Chondrocyte (in vitro differentiated cells): ENCODE results near the gene GALNTL6. TPM values are rescaled to one million over a fixed set of nuclear protein-coding genes. Genes with fewer than 3 reads are reported as not detected.

ENCODE experiments used
- DNase-seq: peaks from one replicate; pipeline ENCODE4 v3.0.0; 2021; ENCODE audit warnings: mixed read lengths, low spot score
- H3K27ac Mint-ChIP-seq: one replicate; pipeline ENCODE4 v1.8.0; 2021; ENCODE audit warnings: mild to moderate bottlenecking, moderate library complexity, mixed read lengths; ENCODE audit not compliant: unreplicated experiment
- H3K27me3 Mint-ChIP-seq: 2 replicates; pipeline ENCODE4 v1.8.0; 2021; ENCODE audit warnings: low read depth, mixed read lengths
- H3K36me3 Mint-ChIP-seq: 2 replicates; pipeline ENCODE4 v1.8.0; 2021; ENCODE audit warnings: low read depth, mixed read lengths
- H3K4me1 Mint-ChIP-seq: 2 replicates; pipeline ENCODE4 v1.8.0; 2021; ENCODE audit warnings: low read depth, mild to moderate bottlenecking, mixed read lengths
- H3K4me3 Mint-ChIP-seq: one replicate; pipeline ENCODE4 v1.8.0; 2021; ENCODE audit warnings: mild to moderate bottlenecking, moderate library complexity, mixed read lengths; ENCODE audit not compliant: unreplicated experiment
- H3K9me3 Mint-ChIP-seq: 2 replicates; pipeline ENCODE4 v1.8.0; 2021; ENCODE audit warnings: low read depth, mixed read lengths
- total RNA-seq: library from RNA; stranded (reverse); gene quantifications from 3 replicates; pipeline ENCODE4 v1.2.1, GENCODE V29; 2021
- TF ChIP-seq, protein P1 (sequence below): fragments of 200-600 bp; sonication (generic); IDR thresholded peaks from 2 replicates; pipeline ENCODE4 v1.5.0; 2021; ENCODE audit warnings: antibody characterized with exemption, mild to moderate bottlenecking, moderate library complexity

GALNTL6 gene
- total RNA-seq, 1 donor from 2014 or later = not detected

DNA sequence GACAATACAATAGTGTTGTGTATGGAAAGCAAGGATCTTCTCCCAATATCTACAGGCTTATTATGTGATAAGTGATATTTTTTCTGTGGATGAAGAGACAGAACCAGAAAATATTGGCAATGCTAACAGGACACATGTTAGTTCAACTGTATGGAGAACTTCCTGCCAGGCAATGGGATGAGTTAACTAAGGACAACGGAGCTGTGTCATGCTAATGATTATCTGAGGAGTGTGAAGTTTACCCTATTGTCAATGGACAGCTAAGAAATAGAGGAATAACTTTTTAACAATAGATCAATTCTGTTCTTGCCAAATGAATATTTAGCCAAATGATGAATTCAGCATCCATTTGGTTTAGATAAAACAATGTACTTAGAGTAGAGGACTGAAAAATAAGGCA, 180.0 kb downstream of the GALNTL6 start:
- Mint-ChIP-seq H3K27me3 (peaks cover 2% of the 10 kb centered on the region), H3K4me3 (no peak overlapping the region), H3K27ac (no peak overlapping the region), H3K9me3 (peaks cover 7% of the 10 kb centered on the region), H3K36me3 (no peaks in the 10 kb centered on the region), H3K4me1 (no peaks in the 10 kb centered on the region)
- TF ChIP-seq, protein P1, sequence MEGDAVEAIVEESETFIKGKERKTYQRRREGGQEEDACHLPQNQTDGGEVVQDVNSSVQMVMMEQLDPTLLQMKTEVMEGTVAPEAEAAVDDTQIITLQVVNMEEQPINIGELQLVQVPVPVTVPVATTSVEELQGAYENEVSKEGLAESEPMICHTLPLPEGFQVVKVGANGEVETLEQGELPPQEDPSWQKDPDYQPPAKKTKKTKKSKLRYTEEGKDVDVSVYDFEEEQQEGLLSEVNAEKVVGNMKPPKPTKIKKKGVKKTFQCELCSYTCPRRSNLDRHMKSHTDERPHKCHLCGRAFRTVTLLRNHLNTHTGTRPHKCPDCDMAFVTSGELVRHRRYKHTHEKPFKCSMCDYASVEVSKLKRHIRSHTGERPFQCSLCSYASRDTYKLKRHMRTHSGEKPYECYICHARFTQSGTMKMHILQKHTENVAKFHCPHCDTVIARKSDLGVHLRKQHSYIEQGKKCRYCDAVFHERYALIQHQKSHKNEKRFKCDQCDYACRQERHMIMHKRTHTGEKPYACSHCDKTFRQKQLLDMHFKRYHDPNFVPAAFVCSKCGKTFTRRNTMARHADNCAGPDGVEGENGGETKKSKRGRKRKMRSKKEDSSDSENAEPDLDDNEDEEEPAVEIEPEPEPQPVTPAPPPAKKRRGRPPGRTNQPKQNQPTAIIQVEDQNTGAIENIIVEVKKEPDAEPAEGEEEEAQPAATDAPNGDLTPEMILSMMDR = no peak
- no peak for DNase-seq

DNA sequence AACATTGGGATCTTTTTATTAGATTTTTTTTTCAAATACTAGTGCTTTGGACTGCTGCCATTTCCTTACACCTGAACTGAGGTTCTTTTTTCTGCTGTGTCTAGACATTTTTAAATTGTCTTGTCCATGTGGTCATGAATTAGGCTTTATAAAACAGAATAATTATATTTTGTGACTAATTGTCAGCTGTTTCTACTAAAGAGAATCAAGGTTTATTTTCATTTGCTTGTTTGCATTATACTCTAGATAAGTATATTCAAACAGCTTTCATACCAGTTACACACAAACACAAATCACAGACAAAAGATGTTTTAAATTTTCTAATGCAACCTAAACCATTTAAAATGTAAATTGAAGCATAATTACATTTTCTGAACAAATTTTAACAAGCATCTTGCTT, 194.7 kb downstream of the GALNTL6 start:
- no peak for DNase-seq
- Mint-ChIP-seq H3K36me3 (no peaks in the 10 kb centered on the region), H3K9me3 (no peaks in the 10 kb centered on the region), H3K4me3 (no peak overlapping the region), H3K27ac (no peak overlapping the region), H3K4me1 (no peaks in the 10 kb centered on the region), H3K27me3 (peaks cover 13% of the 10 kb centered on the region)
- TF ChIP-seq, protein P1 = no peak

DNA sequence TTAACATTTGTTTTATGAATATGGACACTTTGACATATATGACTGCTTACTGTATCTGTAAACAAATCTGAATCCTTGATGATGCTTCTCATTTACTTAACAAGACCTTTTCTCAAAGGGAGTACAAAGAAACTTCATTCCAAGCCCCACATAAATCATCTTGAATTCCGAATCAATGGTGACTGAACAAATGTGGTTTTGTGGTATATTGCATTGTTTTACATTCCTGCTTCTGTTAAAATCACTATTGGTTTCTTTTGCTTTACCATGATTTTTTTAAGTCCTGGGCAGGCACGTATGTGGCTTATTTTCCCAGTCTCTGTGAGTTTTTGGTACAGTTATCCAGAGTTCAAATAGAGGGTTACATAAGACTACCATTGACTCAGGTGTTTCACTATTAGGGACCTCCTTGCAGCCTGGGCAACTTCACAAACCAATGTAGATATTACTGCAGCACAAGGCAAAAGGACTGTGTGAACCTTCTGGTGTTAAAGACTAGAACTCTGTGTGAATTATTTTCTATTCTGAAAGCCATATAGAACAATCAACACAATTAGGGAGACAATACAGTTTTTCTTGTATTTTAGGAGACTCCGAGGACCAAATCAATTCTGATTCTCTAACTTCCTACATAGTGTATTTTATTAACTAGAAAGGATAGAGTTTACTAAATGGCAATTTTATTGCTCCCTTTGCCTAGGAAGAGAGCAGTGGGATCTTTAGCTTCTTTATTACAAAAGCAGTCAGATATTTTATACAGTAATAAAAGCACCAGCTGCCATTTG, 196.4 kb downstream of the GALNTL6 start:
- no peak overlapping the region for H3K4me3 Mint-ChIP-seq
- TF ChIP-seq, protein P1 = no peak
- no peaks in the 10 kb centered on the region for H3K9me3 Mint-ChIP-seq
- H3K27ac Mint-ChIP-seq = no peak overlapping the region
- H3K36me3 Mint-ChIP-seq = no peaks in the 10 kb centered on the region
- no peak for DNase-seq
- no peaks in the 10 kb centered on the region for H3K4me1 Mint-ChIP-seq
- H3K27me3 Mint-ChIP-seq = peaks cover 13% of the 10 kb centered on the region

DNA sequence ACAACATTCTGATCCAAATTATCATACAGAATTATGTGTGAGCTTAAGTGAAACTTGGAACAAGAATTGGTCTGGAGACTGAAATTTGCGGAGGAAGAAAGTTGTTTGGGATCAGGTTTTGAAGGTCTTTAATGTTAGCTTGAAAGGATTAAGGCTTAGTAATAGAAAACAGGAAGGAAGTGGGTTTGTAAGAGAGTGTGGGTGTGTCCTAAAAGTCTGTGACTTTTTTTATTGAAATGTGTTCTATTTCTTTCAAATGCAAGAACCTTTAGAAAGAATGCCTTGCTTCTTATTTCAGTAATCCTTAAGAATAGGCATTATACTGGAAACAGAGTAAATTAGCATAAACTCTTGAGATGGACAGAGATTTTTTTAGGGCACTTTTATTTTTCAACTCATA, 198.0 kb downstream of the GALNTL6 start:
- Mint-ChIP-seq H3K36me3 (no peaks in the 10 kb centered on the region), H3K9me3 (peaks cover 10% of the 10 kb centered on the region), H3K4me1 (no peaks in the 10 kb centered on the region), H3K4me3 (no peak overlapping the region), H3K27me3 (peaks cover 11% of the 10 kb centered on the region), H3K27ac (no peak overlapping the region)
- DNase-seq = no peak
- TF ChIP-seq, protein P1 = no peak

DNA sequence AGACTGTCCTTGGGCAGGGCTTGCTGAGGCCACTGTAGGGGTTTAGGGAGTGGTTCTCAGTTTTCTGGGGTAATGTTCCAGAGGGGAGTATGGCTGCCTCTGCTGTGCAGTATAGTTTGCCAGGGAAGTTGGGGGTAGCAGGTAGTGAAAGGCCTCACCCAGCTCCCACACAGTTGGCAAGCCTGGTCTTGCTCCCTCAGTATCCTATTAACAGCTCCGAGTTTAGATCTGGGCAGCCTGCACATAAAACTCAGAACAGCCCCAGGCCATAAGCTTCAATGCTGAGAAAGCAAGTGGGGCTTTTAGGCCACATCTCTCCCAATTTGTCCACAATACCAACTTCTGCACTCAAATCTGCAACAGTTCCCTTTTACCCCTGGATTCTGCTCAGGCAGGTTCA, 205.2 kb downstream of the GALNTL6 start:
- Mint-ChIP-seq H3K4me3 (no peak overlapping the region), H3K36me3 (no peaks in the 10 kb centered on the region), H3K27me3 (peaks cover 8% of the 10 kb centered on the region), H3K9me3 (peaks cover 20% of the 10 kb centered on the region), H3K27ac (no peak overlapping the region), H3K4me1 (no peaks in the 10 kb centered on the region)
- no peak for DNase-seq
- TF ChIP-seq, protein P1 = no peak
